ENCODE results near the gene UBAP1. TPM values are rescaled to one million over a fixed set of nuclear protein-coding genes. Genes with fewer than 3 reads are reported as not detected.
"Not testable (repeated sequence)": the region's sequence is repeated elsewhere in the genome, so short reads cannot be mapped to it uniquely, and the experiment has no call there.

The UBAP1 gene
- 37.6 TPM for total RNA-seq
- long read RNA-seq, transcript UBAP1-201 (7 exons, 2,735 nt) = major isoform, 71 of 91 reads
- long read RNA-seq, partial matches to known transcripts = 11 of 91 reads
- long read RNA-seq, other reads (novel, unspliced or antisense) = 8 of 91 reads

DNA sequence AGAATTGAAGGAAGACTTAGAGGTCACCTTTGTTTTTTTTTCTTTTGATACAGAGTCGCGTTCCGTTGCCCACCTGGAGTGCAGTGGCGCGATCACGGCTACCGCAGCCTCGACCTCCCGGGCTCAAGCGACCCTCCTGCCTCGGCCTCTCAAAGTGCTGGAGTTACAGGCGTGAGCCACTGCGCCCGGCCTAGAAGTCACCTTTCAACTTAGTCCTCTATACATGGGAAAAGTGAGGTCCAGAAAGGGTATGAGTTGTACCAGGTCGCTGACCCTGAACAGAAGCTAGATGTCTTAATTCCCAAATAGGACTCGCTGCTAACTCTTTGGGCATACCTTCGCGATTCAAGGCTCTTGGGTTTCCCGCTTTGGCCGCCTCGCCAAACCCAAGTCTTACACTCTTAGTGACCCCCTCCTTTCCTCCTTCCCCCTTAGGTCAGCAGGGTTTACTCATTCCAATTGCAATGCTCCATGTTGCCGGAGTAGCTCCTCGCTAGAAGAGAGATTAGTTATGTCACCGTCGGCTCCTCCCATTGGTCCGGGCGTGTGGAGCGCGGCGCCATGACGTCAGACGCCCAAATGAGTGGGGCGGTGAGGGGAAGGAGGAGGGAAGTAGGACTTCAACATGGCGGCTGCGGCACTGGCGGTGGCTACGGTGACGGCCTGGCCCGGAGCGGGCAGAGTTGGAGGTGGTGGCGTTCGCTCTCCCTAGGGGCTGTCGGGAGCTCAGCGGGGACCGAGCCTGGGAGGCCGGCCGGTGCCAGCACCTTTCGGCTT is at the start of gene UBAP1:
Gene UBAP1 (plus strand): TSS at position 608 of the 777 bp plus-strand sequence. CDS start 41,872 bp downstream, outside the sequence.
- Histone ChIP-seq H3K4me3 (peak within 1 kb of the TSS; percentile 91), H3K4me1 (peaks cover 31% of the 10 kb centered on the region), H3K9me3 (replicated peaks) (no peaks in the 10 kb centered on the region), H3K36me3 (no peaks in the 10 kb centered on the region), H3K27ac (replicated peaks) (peak within 1 kb of the TSS; percentile 95), H3K27me3 (ENCODE audit: low read depth) (no peaks in the 10 kb centered on the region)
- intact Hi-C loops (cut with micrococcal nuclease) = no loop called here
- TF ChIP-seq, protein P1, sequence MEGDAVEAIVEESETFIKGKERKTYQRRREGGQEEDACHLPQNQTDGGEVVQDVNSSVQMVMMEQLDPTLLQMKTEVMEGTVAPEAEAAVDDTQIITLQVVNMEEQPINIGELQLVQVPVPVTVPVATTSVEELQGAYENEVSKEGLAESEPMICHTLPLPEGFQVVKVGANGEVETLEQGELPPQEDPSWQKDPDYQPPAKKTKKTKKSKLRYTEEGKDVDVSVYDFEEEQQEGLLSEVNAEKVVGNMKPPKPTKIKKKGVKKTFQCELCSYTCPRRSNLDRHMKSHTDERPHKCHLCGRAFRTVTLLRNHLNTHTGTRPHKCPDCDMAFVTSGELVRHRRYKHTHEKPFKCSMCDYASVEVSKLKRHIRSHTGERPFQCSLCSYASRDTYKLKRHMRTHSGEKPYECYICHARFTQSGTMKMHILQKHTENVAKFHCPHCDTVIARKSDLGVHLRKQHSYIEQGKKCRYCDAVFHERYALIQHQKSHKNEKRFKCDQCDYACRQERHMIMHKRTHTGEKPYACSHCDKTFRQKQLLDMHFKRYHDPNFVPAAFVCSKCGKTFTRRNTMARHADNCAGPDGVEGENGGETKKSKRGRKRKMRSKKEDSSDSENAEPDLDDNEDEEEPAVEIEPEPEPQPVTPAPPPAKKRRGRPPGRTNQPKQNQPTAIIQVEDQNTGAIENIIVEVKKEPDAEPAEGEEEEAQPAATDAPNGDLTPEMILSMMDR (IDR thresholded peaks at IDR 0.05; ENCODE audit: borderline replicate concordance) = peak; percentile 25
- peak; percentile 96 for DNase-seq

GRCh38 chr9:34131571-34131970 is 47.3 kb upstream of the UBAP1 start:
- no peak for DNase-seq
- Histone ChIP-seq H3K27me3 (ENCODE audit: low read depth) (no peaks in the 10 kb centered on the region), H3K4me1 (peaks cover 8% of the 10 kb centered on the region), H3K27ac (replicated peaks) (no peak overlapping the region), H3K36me3 (no peaks in the 10 kb centered on the region), H3K4me3 (no peak overlapping the region), H3K9me3 (replicated peaks) (no peaks in the 10 kb centered on the region)
- TF ChIP-seq, protein P1 (IDR thresholded peaks at IDR 0.05; ENCODE audit: borderline replicate concordance) = no peak
- intact Hi-C loops (cut with micrococcal nuclease) = no loop called here

DNA sequence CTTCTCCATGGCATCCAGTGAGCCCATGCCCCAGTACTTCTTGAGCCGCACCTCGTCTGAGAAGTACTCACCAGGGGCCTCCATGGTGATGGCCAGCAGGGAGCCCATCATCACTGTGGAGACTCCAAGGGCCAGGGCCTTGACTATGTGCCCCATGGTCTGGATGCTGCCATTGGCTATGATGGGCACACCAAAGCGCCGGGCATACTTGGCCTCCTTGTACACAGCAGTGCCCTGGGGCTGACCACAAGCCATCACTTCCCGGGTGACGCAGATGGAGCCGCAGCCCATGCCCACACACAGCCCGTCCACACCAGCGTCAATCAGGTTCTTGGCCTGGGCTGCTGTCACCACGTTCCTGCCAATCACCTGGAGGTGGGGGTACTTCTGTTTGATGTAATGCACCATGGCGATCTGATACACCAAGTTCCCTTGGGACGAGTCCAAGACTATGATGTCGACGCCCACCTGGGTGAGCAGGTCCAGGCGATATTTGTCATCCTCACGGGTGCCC is 45.4 kb upstream of the UBAP1 start:
- no peak for DNase-seq
- TF ChIP-seq, protein P1 (IDR thresholded peaks at IDR 0.05; ENCODE audit: borderline replicate concordance) = no peak
- intact Hi-C loops (cut with micrococcal nuclease) = no loop called here

GRCh38 chr9:34134521-34134920 is 44.3 kb upstream of the UBAP1 start:
- TF ChIP-seq, protein P1 (IDR thresholded peaks at IDR 0.05; ENCODE audit: borderline replicate concordance) = no peak
- H3K4me3 ChIP-seq = no peak overlapping the region
- H3K27ac ChIP-seq (replicated peaks) = no peak overlapping the region
- H3K27me3 ChIP-seq (ENCODE audit: low read depth) = no peaks in the 10 kb centered on the region
- peaks cover 6% of the 10 kb centered on the region for H3K4me1 ChIP-seq
- no peak for DNase-seq
- H3K9me3 ChIP-seq (replicated peaks) = no peaks in the 10 kb centered on the region
- no peaks in the 10 kb centered on the region for H3K36me3 ChIP-seq
- intact Hi-C loops (cut with micrococcal nuclease) = no loop called here

More for the DNA sequence above, 45.4 kb upstream of the UBAP1 start:
- no peak overlapping the region for H3K27ac ChIP-seq (replicated peaks)
- no peaks in the 10 kb centered on the region for H3K4me1 ChIP-seq
- H3K36me3 ChIP-seq = no peaks in the 10 kb centered on the region
- no peaks in the 10 kb centered on the region for H3K27me3 ChIP-seq (ENCODE audit: low read depth)
- no peaks in the 10 kb centered on the region for H3K9me3 ChIP-seq (replicated peaks)
- H3K4me3 ChIP-seq = no peak overlapping the region

DNA sequence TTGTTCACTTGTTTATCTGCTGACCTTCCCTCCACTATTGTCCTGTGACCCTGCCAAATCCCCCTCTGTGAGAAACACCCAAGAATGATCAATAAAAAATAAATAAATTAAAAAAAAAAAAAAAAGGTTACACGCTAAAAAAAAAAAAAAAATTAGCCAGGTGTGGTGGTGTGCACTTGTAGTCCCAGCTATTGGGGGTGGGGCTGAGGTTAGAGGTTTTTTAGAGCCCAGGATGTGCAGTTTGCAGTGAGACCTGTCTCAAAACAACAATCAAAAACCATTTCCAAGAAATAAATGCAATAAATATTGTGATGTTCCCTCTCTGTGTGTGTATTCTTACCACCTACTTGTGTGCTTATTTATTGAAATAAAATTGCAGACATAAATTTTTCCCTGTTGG is 40.2 kb upstream of the UBAP1 start:
- H3K27ac ChIP-seq (replicated peaks); H3K27me3 ChIP-seq (ENCODE audit: low read depth); H3K9me3 ChIP-seq (replicated peaks); H3K4me3 ChIP-seq; DNase-seq; intact Hi-C loops (cut with micrococcal nuclease); H3K36me3 ChIP-seq: not testable (repeated sequence)
- H3K4me1 ChIP-seq = peaks cover 17% of the 10 kb centered on the region

All from left ventricle myocardium inferior (tissue), 1 donor.